Activated T-helper 1 cell treated with anti-CD3 and anti-CD28 coated beads, Interleukin-2, amount 50 U/mL, for 16 hours (primary cell): ENCODE data around the gene CDKN2B-AS1.

Source experiments
- DNase-seq, 2 donors: peaks; one replicate each; pipeline ENCODE4 v3.0.0-alpha.2; 2020; ENCODE audit warnings: low read depth in 1 of 2, low spot score in 1 of 2

The CDKN2B-AS1 gene

GRCh38 chr9:22084336-22085035 is 89.9 kb downstream of the CDKN2B-AS1 start:
- DNase-seq: no peak

DNA sequence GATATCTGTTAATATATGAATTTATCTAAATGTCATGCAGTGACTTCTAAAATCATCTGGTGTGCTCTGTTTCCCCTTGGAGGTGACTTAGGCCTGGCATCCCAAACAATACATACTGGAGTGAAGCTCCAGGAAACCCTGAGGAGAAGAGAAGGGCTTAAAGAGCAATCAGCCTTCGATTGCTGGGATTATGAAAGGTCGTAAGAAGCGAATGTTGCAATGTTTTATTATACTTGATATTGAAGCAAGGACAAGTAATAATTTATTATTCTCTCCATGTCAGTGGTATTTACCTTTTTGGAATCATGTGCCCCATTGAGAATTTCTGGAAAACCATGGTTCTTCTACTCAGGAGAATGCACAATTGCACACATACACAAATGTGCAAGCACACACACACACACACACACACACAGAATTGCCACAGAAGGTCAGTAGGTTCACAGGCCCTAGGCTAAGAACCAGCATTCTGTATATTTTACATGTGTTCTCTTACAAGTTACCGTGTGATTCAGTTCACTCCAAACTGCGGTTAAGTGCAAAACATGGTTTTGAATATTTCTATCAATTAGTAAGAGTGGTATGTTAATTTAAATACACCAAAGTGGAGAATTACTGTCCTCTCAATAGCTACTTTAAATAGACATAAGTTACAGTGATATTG is 93.6 kb downstream of the CDKN2B-AS1 start:
- no peak for DNase-seq

DNA sequence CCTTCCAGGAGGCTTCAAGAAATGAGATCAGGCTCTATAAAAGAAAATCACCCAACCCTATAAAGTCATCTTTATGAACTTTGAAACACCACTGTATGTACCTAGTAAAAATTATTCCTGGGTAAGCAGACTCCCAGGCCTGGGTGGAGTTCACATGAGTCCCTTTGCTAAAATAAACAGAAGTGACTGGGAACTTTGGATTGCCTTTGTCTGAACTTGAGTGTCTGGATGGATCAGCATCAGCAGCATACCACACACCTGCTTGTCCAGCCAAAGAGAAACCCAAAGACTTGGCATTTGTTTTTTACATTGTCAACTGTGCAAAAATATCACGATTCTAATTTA is 94.1 kb downstream of the CDKN2B-AS1 start:
- DNase-seq: no peak

DNA sequence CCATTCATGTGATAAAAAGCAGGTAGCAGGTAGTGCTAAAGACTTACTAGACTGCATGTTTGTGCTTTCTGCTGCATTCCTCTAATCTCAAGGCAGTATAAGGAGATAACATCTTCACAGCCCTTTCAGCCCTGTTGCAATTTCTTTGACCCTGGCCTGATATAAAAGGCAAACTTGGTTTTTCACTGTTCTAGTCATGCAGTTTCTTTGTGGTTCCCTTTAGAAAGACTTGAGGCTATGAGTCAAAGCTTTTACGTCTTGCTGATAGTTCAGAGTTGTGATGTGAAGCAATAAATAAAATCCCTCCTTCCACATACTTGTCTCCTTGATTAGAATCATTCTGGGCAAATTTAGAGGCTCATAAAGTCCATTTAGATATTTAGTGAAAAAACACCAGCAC is 103.1 kb downstream of the CDKN2B-AS1 start:
- DNase-seq: no peak

DNA sequence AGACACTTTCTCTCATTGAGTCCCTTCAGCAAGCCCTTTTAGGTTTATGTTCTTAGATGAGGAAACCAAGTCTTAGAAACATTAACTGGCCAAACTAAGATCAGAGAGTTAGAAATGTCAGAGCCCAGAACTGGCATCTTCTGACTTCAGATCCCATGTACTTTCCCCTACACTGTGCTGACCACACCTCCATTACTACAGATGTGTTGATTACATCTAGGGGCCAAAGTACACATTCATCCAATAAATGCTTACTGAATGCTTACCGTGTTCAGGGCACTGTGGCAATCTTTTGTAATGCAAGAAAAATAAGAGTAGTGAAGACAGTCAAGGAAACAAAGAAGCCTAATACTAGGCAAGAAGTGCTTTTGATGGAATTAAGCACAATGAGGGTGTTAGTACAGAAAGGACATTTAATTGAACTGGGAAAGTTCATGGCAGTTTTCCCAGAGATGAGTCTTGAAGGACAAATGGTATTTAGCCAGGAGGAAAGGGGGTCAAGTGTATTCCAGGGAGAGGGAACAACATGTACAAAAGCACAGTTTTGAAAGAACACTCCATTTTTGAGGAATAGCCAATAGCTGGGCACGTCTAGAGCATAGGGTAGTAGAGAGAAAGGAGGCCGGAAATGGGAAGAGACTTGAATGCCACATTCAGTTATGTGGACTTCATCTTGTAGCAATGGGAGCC is 104.2 kb downstream of the CDKN2B-AS1 start:
- no peak for DNase-seq

DNA sequence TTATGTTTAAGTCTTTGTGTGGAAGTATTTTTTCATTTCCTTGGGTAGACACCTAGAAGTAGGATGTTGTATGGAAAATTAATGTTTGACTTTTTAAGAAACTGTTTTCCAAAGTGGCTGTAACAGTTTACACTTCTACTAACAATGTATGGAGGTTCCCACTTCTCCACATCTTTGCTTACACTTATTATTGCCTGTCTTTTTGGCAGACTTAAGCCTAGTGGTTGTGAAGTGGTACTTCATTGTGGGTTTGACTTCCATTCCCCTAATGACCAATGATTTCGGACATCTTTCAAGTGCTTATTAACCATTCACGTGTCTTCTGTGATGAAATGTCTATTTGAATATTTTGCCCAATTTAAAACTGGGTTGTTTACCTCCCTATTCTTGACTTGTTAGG is 106.0 kb downstream of the CDKN2B-AS1 start:
- no peak for DNase-seq

GRCh38 chr9:22102146-22103053 is 107.8 kb downstream of the CDKN2B-AS1 start:
- no peak for DNase-seq

DNA sequence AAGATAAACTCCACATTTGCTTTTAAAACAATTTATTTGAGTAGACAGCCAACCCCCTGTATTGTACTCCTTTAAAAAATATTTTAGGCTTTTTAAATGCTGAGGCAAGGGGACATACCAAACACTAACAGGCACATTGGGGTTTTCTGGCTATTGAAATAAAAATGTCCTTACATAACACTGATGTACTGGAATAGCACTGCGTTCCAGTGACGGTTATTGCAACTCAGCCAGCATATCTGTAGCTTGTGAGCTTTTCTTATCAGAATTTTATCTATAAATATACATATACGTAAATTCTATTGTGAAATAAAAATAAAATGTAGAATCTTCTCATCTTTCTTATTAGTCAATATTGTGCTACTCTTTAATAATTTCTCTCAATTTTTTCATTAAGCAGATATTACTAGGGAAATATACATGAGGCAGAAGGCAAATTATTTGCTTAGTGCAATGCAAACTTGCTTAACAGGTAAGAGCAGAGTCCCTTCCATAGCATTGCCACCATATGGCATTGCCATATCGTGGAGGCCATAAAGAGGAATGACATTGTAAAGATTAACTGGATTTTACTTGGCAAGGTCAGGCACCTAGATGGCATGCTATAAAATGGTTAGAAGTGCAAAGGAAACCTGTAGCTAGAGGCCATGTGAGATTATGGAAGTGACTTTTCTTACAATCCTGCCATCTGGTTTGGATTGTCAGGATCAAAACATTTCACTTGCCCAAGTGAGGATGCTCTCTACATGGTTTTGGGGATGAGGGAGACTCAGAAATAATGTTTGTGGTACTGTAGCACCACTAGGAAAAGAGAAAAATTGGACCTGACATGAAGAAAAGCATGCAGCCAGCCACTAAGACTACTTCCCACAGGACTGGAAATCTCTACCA is 109.3 kb downstream of the CDKN2B-AS1 start:
- DNase-seq: no peak

GRCh38 chr9:22105005-22105722 is 110.6 kb downstream of the CDKN2B-AS1 start:
- no peak for DNase-seq

- no peak for DNase-seq
Observed at GRCh38 chr9:22107202-22108045, 112.8 kb downstream of the CDKN2B-AS1 start.

DNA sequence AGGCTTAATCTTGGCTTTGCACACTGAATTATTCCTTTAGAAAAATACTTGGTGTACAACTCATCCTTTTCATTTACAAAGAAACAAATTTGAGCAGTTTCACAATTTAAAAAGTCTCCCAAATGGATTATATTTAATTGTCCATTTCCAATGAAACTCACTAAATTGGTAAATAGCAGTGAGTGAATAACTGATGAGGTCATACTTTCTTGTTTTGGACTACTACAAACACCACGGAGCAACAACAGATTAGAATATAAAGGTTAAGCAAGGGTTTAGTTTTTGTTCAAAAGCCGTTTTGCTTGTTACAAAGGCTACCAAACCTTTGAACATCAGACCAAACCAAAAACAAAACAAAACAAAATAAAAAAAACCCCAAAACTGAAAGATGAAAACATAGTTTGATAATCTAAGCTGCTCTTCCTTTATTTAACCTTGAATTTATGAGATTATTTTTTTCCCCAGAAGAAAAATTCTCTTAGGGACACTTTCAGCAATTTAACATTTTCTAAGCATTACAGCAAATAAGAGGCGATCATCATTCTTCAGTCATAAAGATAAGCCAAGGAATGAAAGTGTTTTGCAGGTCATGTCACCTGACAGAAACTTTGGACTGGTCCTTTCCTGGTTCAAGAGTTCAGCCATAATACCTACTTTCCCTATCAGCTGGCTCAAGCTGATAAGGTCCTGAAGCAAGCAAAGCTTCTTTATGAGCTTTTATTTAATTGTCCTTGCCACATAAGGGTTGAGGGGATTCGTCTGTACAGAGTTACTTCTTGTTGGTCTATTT is 114.2 kb downstream of the CDKN2B-AS1 start:
- no peak for DNase-seq

DNA sequence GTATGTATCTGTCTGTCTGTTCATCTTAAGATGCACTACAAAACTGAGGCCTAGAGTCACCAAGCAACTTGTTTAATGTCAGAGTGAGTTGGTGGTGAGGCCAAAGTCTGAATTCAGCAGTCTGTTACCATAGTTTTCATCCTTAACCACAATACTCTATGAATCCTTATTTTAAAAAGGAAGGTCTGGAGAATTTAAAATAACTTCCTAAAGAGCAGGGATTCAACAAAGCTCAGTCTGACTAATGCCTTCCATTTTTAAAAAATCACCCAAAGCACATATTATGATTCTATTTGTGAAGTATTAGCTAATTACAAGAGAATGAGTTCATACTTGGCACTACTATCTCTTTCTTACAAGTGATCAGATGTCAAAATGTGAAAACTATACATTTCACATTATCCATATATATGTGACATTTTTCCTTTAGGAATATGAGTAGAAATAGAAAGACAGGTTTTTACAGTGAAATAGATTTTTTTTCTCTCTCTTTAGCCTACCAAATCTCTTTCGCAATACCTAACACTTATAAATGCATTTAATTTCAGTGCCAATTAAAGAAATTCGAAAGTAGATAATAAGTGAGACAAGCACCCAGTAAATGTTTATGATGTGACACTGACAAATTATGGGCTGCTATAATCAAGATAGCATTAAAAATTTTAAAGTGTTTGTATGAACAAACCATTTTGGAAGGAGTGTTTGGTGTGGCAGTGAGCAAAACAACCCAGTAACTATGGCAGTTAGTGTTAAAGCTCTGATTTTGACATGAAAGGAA is 116.8 kb downstream of the CDKN2B-AS1 start:
- no peak for DNase-seq

DNA sequence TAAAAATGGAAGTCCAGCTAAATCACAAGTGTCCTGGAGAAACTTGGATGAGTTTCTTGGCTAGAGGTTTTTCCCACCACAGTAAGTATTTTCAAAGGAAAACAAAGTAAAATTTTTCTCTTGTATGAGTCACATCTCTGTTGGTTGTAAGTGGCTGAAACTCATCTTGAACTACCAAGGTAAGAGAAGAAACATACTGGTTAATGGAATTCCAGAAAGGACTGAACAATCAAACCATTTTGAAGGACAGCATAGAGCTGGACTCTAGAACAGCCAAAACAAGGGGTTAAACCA is 117.3 kb downstream of the CDKN2B-AS1 start:
- DNase-seq: no peak

- no peak for DNase-seq
Observed at GRCh38 chr9:22112870-22113821, 118.6 kb downstream of the CDKN2B-AS1 start.

GRCh38 chr9:22114956-22115355 is 120.4 kb downstream of the CDKN2B-AS1 start:
- DNase-seq: no peak

- DNase-seq: no peak
Observed at GRCh38 chr9:22116758-22117157, 122.2 kb downstream of the CDKN2B-AS1 start.
